HG03039 (cell line): ENCODE measurements around the gene DNAJC11.

Source experiments
- ATAC-seq: cut with Tn5 transposase; IDR thresholded peaks from one replicate; pipeline ENCODE4 v1.9.1; 2021; ENCODE audit warnings: mild to moderate bottlenecking, moderate library complexity; ENCODE audit not compliant: unreplicated experiment

DNAJC11 gene

DNA sequence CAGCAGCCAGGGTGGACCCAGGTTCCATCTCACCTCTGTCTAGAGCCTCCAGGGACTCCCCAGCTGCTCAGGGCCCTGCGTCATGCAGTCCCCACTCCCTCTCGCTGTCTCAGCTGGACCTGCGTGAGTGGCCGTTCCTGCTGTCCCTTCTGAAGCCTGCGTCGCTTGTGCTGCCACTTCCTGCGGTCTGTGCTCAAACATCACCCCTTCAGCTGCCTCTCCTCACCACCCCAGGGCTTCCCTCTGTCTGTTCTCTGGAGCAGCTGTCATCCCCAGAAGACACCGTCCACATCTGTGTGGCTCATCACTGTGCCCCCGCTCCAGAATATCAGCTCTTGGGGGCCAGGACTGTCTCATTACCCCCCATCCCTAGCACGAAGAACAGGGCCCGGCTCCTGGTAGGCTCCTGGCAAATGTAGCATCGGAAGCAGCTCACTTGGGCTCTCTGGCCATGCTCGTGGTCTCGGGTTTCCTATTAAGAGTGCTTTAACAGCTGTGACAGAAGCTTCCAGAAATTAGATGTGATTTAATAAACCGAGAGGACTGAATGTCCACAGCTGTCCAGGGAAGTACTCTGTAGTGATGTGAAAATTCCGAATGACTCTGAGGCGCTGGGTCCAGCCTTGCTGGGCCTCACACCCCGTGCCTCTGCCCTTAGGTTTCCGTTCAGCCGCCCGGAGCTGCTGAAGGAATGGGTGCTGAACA lies 73.6 kb downstream of the DNAJC11 start:
- ATAC-seq, result no peak

- ATAC-seq, result no peak
Measured at GRCh38 chr1:6627031-6627430, 74.6 kb downstream of the DNAJC11 start.

DNA sequence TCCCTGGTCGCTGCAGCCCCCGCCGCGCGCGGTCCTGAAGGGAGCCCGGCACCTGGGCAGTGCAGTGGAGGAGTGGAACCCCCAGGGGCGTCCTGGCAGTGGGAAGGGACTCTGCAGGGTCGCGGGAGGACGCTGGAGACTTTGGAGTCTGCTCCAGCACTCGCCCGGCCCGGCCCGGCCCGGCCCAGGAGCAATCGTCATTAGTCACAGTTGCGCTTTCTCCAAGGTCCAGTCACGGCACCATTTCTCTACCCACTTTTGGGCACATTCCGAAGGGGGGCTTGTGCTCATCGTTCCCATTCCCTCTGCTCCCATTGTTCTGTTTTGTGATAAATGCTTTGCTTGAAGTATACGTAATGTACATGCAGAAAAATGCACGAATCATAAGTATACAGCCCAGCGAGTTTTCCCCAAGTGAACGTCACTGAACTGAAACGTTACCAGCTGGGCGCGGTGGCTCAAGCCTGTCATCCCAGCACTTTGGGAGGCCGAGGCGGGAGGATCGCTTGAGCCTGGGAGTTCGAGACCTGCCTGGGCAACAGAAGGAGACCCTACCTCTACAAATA lies 75.9 kb downstream of the DNAJC11 start:
- peak; percentile 6 for ATAC-seq

GRCh38 chr1:6624710-6625583 lies 76.7 kb downstream of the DNAJC11 start, which contains the start of gene THAP3:
TSS of gene THAP3 (plus strand) at chr1:6624868. CDS start at chr1:6625219, 351 bp downstream.
- peak; percentile 64 for ATAC-seq

GRCh38 chr1:6623269-6623965 lies 78.2 kb downstream of the DNAJC11 start:
- ATAC-seq, result no peak

DNA sequence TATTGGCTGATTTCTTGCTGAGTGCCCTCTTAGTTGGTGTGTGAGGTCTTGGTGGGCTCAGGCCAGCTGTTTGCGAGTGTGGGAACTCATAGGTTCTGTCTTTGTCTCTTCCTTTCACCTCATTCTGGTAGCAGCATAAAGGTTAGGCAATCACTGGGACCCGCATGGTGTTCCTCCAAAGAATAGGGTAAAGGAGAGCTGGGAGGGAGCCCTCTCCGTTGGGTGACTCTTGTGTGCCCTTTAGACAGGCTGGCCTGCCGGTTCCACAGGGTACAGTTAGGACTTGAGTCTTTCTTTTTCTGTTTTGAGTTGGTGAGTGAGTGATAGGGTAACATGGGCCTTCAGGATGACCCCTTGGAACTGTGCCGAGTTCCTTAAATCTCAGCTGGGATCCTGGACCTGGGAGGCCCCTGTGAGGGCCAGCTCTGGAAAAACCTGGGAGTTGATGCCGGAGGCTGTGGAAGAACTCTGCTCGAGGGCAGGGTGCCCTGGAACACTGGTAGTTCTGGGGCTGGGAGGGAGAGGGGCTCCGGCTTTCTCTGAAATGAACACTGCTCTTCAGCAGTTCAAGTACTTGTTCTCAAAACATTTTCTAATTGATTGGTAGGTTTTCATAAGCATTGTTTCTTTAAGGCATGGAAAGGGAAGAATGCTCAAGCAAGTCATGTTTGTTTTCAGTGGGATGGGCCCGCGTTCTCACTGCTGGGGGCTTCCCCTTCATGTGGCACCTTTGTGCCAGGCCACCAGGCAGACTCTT lies 79.0 kb downstream of the DNAJC11 start:
- ATAC-seq, result no peak

DNA sequence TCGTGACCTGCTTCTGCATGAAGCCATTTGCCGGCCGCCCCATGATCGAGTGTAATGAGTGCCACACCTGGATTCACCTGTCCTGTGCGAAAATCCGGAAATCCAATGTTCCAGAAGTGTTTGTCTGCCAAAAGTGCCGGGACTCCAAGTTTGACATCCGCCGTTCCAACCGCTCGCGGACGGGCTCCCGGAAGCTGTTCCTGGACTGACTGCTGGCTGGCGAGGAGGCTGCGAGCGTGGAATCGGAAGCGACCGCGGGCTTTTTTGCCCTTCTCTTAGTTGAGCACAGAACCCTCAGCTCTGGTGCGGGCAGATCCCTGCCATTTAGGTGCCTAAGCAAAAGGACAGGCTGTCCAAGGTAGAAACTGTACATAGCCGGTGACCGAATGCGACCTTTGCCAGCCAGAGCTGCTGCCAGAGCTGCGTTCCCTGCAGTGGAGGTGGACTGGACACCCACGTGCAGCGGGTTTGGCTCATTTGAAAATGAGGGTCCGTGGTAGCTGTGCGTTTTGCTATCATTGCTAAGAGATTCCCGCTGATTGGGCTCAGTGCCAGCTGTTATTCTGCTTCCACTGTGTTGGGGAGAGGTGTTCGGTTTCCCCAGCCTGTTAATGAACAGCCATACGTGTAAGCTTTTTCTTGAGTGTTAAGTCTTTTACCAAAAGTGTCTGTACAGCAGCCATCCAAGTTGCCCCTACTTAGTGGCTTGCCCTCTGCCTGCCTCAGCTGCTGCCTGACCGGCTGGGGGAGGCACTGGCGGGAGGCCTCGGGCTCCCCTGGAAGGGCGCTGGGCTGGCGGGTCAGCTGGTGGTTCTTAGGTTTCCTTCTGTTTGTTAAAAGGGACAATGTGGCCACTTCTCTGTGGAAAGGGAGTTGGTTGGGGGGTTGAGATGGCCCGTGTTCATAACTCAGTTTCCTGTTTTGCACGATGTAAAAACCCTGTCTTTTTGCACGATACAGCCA lies 79.9 kb downstream of the DNAJC11 start:
- no peak for ATAC-seq

DNA sequence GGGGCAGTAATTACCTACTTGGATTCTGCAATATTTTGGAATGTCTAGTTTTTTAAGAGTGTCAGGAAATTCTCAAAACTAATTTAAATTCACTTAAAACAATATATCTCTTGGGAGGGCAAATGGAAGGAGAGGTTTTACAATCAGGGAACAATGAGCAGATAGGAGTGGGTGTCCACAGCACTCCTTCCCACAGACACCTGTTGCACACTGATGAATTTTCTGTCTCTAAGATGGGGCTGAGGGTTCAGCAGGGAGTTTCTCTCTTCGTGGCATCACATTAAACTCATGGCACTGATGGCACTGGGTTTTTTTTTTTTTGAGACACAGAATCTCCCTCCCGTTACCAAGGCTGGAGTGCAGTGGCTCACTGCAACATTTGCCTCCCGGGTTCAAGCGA lies 82.6 kb downstream of the DNAJC11 start:
- ATAC-seq, result no peak

DNA sequence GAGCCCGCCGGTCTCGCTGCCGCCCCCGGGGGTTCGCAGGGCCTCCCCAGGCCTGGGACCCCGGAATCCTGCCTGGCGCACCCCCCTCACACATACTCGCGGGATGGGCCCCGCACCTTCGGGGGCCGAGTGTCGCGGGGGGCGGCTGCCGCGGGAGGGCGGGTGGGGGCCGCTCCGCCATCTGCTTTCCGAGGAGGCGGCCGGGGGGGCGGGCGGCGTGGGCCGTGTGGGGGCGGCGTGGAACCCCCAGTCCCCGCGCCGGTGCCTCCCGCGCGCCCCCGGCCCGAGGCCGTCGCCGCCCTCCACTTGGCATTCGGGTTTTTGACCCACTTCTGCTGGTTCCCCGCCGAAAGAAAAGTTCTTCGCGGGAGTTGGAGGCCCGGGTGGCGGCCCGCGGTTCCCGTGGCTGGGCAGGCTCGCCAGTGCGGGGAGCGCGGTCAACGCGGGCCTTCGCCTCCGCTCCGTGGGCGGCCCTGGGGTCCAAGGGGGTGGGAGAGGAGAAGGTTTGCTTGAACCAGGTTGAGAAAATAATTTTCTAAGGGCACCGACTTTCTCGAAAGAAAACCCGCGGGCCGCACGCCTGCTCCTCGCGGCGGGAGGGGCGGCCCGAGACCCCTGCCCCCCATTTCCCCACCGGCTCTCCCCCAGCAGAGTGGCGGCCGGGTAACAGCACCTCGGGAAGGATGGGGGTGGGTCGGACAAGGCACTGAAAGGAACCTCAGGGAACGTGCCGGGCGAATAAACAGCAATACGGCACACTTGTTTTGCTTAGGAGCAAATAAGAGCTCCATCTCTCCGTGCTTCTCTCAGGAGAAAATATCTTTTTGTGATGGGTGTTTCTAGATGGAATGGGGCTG lies 86.5 kb downstream of the DNAJC11 start:
- no peak for ATAC-seq

GRCh38 chr1:6614019-6614928 lies 87.3 kb downstream of the DNAJC11 start:
- no peak for ATAC-seq

DNA sequence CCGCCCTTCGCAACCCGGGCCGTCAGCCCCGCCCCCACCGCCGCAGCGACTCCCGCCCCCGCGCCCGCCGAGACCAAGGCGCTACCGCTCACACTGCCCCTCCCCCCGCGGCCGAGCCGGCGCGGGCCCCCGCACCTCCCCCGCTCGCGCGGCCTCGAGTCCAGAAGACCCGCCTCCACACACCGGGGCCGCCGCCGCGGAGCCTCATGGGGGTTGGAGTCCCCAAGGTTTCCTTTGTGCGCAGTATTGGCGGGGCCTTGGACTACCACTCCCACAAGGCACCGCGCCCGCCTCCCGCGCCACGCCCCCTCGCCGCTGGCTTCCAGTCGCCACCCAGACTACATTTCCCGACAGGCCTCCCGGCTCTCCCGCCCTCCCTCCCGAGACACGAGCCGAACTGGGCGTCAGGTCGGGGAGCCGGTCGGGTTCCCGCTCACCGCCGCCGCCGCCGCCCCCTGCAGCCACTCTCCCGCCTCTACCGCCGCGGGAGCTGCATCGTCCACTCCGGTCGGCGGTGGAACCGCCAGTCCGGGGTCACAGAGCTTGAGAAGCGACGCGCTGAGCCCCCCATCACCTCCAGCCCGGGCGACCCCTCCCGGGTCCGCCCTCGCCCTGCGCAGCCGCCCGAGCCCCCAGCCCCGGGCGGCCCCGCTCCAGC lies 88.1 kb downstream of the DNAJC11 start, which contains the start of gene PHF13:
Gene PHF13 (plus strand): TSS at position 371 of the 658 bp plus-strand sequence. CDS start 336 bp downstream, outside the sequence.
- ATAC-seq, result peak; percentile 87

- no peak for ATAC-seq
Measured at GRCh38 chr1:6612641-6613360, 88.8 kb downstream of the DNAJC11 start.

GRCh38 chr1:6603915-6604558 lies 97.6 kb downstream of the DNAJC11 start:
- ATAC-seq, result no peak

DNA sequence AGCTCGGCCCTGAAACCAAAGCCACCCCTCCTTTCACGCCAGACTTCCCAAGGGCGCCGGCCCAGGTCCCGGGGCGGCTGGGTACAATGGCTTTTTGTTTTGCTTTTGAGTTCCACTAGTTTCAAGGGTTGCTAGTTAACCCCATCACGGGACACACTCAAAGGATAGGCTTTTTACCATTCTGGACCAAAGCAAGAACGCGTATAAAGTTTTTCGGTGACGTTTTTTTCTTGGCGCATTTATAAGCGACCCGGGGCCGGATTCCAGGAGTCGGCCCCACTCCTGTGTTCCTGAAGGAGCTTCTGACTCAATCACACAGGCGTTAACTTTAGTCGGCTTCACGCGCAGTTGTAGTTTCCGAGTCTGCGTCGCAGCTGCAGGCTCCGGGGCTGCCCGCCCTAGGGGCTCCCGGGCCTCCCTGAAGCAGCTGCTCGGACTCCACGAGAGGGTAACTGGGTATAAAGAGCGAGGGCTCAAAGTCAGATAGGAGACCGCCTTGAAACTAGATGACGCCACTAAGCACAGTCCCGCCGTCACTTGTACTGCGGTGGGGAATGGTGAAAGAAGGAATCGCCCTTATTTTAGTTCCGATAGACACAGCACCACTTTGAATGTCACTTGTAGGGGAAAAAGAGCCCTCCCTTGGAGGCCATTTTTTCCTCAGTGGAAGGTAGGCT lies 98.2 kb downstream of the DNAJC11 start:
- no peak for ATAC-seq

- peak; percentile 56 for ATAC-seq
Measured at GRCh38 chr1:6602669-6603237, 98.9 kb downstream of the DNAJC11 start, which contains the start of gene KLHL21. TSS of gene KLHL21 (minus strand) at chr1:6602869. CDS start at chr1:6602817, 52 bp downstream.
